GM19397 (cell line): ENCODE results near the gene UBE2N.

Source experiments
- ATAC-seq: cut with Tn5 transposase; IDR thresholded peaks from one replicate; pipeline ENCODE4 v1.9.1; 2021; ENCODE audit warnings: mild to moderate bottlenecking, moderate library complexity; ENCODE audit not compliant: unreplicated experiment

Gene UBE2N

GRCh38 chr12:93361151-93361919 is 80.4 kb downstream of the UBE2N start:
- ATAC-seq, result no peak

GRCh38 chr12:93360688-93361087 is 81.1 kb downstream of the UBE2N start:
- no peak for ATAC-seq

DNA sequence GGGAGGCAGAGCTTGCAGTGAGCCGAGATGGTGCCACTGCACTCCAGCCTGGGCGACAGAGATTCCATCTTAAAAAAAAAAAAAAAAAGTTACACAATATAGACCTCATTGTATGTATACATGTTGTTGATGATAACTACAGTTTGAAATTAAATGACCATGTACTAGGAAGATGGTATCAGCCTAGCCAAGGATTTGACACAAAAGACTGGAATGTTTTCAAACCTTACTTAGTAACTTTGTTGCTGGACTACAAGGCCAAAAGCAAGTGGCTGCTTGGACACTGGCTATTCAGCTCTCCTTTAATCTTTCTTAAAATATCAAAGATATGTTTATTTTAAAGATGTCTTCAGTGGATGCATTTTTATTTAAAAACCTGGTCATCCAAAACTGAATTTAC is 82.9 kb downstream of the UBE2N start:
- no peak for ATAC-seq

GRCh38 chr12:93358058-93358457 is 83.7 kb downstream of the UBE2N start:
- peak; percentile 77 for ATAC-seq

GRCh38 chr12:93356214-93356613 is 85.5 kb downstream of the UBE2N start:
- ATAC-seq, result no peak
